Natural killer cell treated with Interleukin-12 subunit alpha and Interleukin-12 subunit beta and Interleukin-15 and Interleukin-18, amount 100 ng/mL, for 72 hours (primary cell): Measurements from ENCODE around the gene XRCC1. TPM values are rescaled to one million over a fixed set of nuclear protein-coding genes. Genes with fewer than 3 reads are reported as not detected.

Experiments
- ATAC-seq, 2 donors: fragments of 150-1000 bp; cut with Tn5 transposase in 1 of 2; sonication (Bioruptor Pico), chemical (Tn5 transposase) in 1 of 2; 2 replicates each; pipeline ENCODE4 v1.10.0; 2021
- DNase-seq: peaks from one replicate; pipeline ENCODE4 v3.0.0; 2022; ENCODE audit warnings: low spot score
- H3K27ac Mint-ChIP-seq, 2 donors: 1 replicate in 1 of 2; 2 replicates in 1 of 2; pipeline ENCODE4 v1.8.0; 2022; ENCODE audit warnings: mixed read lengths in 2 of 2, mild to moderate bottlenecking in 1 of 2, moderate library complexity in 1 of 2
- H3K27me3 Mint-ChIP-seq, 2 donors: 1 replicate in 1 of 2; 2 replicates in 1 of 2; pipeline ENCODE4 v1.8.0; 2022; ENCODE audit warnings: mixed read lengths in 2 of 2
- H3K36me3 Mint-ChIP-seq: one replicate; pipeline ENCODE4 v1.8.0; 2022; ENCODE audit warnings: mixed read lengths
- H3K4me1 Mint-ChIP-seq, 2 donors: 1 replicate in 1 of 2; 2 replicates in 1 of 2; pipeline ENCODE4 v1.8.0; 2022; ENCODE audit warnings: low read depth in 2 of 2, mixed read lengths in 2 of 2, mild to moderate bottlenecking in 1 of 2
- H3K4me3 Mint-ChIP-seq: one replicate; pipeline ENCODE4 v1.8.0; 2022; ENCODE audit warnings: mixed read lengths
- H3K9me3 Mint-ChIP-seq: 2 replicates; pipeline ENCODE4 v1.8.0; 2022; ENCODE audit warnings: mixed read lengths
- total RNA-seq, 2 donors: library from RNA; stranded (reverse); gene quantifications; one replicate each; pipeline ENCODE4 v1.2.3, GENCODE V29; 2022

XRCC1 gene
- total RNA-seq, 2 donors from 2014 or later, result 29.9 to 47.0 TPM

DNA sequence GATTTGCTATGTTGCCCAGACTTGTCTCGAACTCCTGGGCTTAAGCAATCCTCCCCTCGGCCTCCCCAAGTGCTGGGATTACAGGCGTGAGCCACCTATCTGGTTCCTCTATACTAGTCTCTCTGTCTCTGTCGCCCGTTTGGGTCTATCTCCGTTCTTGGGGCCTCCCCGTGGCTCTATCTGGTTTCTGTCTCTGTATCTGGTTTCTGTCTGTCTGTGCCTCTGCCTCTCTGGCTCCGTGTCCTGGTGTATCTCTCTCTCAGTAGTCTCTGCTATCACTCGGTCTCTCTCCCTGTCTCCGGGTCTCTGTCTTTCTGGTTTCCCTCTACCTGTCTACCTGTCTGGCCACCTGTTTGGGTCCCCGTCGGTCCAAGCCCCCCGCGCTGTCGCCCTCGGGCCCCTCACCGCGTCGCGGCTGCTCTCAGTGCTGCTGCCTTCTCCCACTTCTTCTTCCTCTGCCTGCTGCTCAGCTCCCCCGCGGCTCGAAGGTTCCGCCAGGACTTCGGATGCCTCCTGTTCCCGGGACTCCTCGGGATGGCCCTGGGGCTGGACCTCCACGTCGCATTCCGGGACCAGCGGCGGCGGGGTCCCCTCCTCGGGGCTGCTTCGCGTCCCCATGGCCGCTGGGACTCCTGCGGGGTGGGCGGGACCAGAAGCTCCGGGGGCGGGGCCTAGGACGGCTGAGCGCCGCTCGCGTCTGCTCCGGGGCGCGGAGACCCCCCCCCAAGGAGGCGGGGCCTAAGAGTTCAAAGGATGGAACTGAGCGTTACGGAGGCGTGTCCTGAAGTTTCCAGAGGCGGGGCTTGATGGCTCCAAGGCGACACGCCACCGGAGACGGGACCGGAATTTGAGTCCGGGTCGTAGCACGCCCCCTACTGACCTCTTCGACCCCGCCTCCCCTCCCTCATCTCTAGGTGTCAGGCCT lies 71.6 kb downstream of the XRCC1 start:
- peak overlapping the region; percentile 94 for H3K4me3 Mint-ChIP-seq
- H3K4me1 Mint-ChIP-seq, result peaks cover 22 to 24% of the 10 kb centered on the region in 2 donors
- peaks cover 1% of the 10 kb centered on the region for H3K36me3 Mint-ChIP-seq
- H3K9me3 Mint-ChIP-seq, result no peaks in the 10 kb centered on the region
- peak; percentile 97 for DNase-seq
- peak overlapping the region; percentile 84 to 87 for H3K27ac Mint-ChIP-seq
- ATAC-seq, result peak; percentile 98 to 99
- H3K27me3 Mint-ChIP-seq, result no peaks in the 10 kb centered on the region

DNA sequence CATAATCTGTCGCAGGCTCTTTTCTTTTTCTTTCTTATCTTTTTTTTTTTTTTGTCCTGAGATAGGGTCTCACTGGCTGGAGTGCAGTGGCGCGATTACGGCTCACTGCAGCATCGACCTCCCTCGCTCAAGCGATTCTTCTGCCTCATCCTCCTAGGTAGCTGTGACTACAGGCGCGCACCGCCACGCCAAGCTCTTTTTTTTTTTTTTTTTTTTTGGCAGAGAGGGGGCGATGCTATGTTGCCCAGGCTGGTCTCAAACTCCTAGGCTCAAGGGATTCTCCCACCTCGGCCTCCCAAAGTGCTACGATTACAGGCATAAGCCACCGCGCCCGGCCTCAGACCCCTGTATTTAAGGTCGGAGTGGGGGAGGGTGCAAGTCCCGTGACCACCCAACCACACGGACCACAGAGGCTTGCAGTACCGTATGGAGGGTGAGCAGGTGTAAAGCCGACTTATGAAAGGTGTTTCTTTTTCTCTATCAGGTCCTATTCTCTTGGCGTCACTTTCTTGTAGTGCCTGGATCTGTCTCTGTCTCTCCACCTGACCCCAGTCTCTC lies 72.8 kb downstream of the XRCC1 start:
- Mint-ChIP-seq H3K9me3 (no peaks in the 10 kb centered on the region), H3K4me3 (peak overlapping the region; percentile 94), H3K4me1 (peaks cover 22 to 24% of the 10 kb centered on the region in 2 donors), H3K27ac (peak overlapping the region in 1 of 2 donors; percentile 84), H3K27me3 (no peaks in the 10 kb centered on the region), H3K36me3 (no peaks in the 10 kb centered on the region)
- ATAC-seq (no peak), DNase-seq (no peak)

DNA sequence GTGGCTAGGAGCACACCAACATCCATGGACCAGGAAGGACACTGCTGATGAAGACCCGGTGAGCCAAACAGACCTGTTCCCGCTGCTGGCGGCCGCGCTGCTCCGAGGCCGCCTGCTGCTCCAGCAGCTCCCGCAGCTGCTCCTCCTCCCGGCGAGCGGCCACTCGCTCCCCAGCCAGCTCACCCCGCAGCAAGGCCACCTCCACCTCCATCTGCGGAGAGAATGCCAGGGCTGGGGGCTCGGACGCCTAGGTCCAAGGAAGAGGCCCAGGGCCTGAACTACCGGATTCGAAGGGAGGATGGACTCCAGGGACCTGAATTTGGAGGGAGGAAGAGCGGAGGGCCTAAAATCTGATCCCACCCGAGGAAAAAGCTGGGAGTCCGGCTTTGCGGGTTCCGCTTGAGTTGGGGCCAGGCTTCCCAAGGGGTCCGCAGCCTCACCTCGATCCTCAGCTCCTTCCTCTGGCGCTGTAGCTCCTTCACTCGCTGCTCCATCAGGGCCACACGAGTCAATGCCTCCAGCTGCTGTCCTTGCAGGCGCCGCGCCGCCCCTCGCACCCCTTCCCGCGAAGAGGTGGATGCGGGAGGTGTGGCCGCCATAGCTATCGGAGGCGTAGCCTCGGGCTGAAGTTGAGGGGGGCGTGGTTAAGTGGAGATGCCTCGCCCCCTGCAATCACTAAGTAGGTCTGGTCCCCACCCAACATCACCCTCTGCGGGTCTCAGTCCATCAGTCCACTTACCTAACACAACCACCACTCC lies 73.5 kb downstream of the XRCC1 start:
- no peaks in the 10 kb centered on the region for H3K9me3 Mint-ChIP-seq
- H3K36me3 Mint-ChIP-seq, result peaks cover 2% of the 10 kb centered on the region
- no peak overlapping the region for H3K27ac Mint-ChIP-seq
- DNase-seq (no peak), ATAC-seq (no peak)
- H3K4me1 Mint-ChIP-seq, result peaks cover 22 to 24% of the 10 kb centered on the region in 2 donors
- no peak overlapping the region for H3K4me3 Mint-ChIP-seq
- no peaks in the 10 kb centered on the region for H3K27me3 Mint-ChIP-seq

DNA sequence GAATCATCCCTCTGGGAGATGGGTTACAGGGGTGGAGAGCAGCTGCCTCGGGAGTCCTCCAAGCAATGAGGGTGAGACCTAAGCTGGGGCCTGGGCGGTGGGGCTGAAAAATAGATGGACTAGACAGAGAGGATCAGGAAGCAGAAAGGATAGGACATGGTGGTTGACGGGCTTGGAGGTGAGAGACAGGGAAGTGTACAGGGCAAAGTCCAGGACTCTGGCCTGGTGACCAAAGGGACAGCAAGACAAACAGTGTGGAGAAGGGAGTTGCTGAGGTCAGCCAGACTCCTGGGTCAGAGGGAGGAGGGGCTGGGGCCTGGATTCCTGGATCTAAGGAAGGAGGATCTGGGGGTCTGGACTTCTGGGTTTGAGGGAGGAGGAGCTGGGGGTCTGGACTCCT lies 76.3 kb downstream of the XRCC1 start:
- no peak for DNase-seq
- ATAC-seq, result no peak
- Mint-ChIP-seq H3K27ac (no peak overlapping the region), H3K36me3 (peaks cover 6% of the 10 kb centered on the region), H3K9me3 (no peaks in the 10 kb centered on the region), H3K4me1 (peaks cover 14 to 18% of the 10 kb centered on the region in 2 donors), H3K4me3 (no peak overlapping the region), H3K27me3 (no peaks in the 10 kb centered on the region)

DNA sequence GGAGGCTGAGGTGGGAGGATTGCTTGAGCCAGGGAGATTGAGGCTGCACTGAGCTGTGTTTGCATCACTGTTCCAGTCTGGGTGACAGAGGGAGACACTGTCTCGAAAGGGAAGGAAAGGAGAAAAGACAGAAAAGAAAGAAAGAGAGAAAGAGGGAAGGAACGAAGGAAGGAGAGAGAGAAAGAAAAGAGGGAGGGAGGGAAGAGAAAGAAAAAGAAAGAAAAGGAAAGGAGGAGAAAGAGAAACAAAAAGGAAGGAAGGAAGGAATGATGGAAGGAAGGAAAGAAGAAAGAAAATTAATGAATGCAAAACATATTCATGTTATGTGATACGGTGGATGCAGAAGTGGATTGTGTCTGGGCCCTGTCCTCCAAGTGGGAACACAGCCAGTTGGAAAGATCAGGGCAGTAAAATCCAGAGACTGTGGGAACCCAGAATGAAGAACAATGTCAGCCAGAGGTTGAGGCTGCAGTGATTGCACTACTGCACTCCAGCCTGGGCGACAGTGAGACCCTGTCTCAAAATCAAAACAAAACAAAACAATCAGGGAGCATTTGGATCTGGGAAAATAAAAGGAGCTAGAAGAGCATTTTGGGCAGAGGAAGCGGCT lies 77.0 kb downstream of the XRCC1 start:
- Mint-ChIP-seq H3K4me3 (no peak overlapping the region), H3K27me3 (no peaks in the 10 kb centered on the region), H3K4me1 (peaks cover 7 to 12% of the 10 kb centered on the region in 2 donors), H3K36me3 (peaks cover 6% of the 10 kb centered on the region), H3K27ac (peak overlapping the region in 1 of 2 donors; percentile 47), H3K9me3 (no peaks in the 10 kb centered on the region)
- DNase-seq, result no peak
- ATAC-seq, result no peak

DNA sequence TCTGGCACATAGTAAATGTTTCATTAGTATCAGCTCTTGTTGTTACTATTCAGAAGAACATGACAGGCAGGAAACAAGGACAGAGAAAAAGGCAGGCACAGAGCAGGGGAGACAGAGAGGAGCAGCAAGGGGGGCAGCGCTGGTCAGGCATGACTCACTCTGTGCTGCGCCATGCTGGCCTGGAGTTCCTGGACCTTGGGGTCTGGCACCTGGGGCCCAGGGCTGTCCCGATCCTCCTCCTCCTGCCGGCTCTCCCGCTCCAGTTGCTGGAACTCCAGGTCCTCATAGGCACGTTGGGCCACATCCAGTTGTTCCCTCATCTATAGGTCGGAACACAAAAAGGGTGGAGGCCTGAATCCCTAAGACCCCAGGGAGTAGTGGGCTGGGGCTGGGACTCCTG lies 78.4 kb downstream of the XRCC1 start:
- Mint-ChIP-seq H3K4me3 (no peak overlapping the region), H3K36me3 (peaks cover 6% of the 10 kb centered on the region), H3K9me3 (no peaks in the 10 kb centered on the region), H3K27ac (no peak overlapping the region), H3K4me1 (peaks cover 0 to 5% of the 10 kb centered on the region in 2 donors), H3K27me3 (no peaks in the 10 kb centered on the region)
- DNase-seq (no peak), ATAC-seq (no peak)

DNA sequence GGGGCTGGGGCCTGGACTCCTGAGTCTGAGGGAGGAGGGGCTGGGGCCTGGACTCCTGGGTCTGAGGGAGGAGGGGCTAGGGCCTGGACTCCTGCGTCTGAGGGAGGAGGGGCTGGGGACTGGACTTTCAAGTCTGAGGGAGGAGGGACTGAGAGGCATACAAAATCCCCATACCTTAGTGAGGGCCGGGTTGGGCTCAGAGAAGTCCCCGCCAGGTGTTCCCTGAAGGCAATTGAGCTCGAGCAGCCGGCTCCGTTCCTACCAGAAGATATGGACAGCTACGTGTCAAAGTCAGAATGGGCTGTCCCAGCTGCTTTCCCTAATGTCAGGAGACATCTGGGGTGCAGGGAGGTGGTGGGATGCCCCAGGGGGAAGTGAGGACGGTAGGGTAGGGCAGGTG lies 80.2 kb downstream of the XRCC1 start:
- Mint-ChIP-seq H3K27ac (no peak overlapping the region), H3K4me1 (peaks cover 0 to 3% of the 10 kb centered on the region in 2 donors), H3K27me3 (no peaks in the 10 kb centered on the region), H3K4me3 (no peak overlapping the region), H3K9me3 (no peaks in the 10 kb centered on the region), H3K36me3 (peaks cover 6% of the 10 kb centered on the region)
- DNase-seq (no peak), ATAC-seq (no peak)

Other genes with a start within 250 kb of the XRCC1 start
- not detected for gene CD177, start 221.8 kb downstream of the XRCC1 start, total RNA-seq
- not detected for gene TEX101, start 160.6 kb downstream of the XRCC1 start, total RNA-seq
- not detected for gene LYPD3, start 109.9 kb downstream of the XRCC1 start, total RNA-seq
- 10 to 100 TPM; 10.5 to 18.7 TPM for gene PHLDB3, start 70.8 kb downstream of the XRCC1 start, total RNA-seq
- 10 to 100 TPM; 41.7 to 70.4 TPM for gene ETHE1, start 48.3 kb downstream of the XRCC1 start, total RNA-seq
- 1 to 10 TPM; 1.4 to 1.9 TPM for gene ZNF575, start 42.3 kb downstream of the XRCC1 start, total RNA-seq
- gene PINLYP, start 274 bp upstream of the XRCC1 start, total RNA-seq, result 1 to 10 TPM; 2.7 to 6.2 TPM
- gene IRGQ, start 20.6 kb upstream of the XRCC1 start, total RNA-seq, result 10 to 100 TPM; 36.8 to 42.6 TPM
- 10 to 100 TPM; 19.5 to 22.3 TPM for gene ZNF576, start 21.1 kb upstream of the XRCC1 start, total RNA-seq
- 1 to 10 TPM; 1.1 to 1.8 TPM for gene SRRM5, start 36.6 kb upstream of the XRCC1 start, total RNA-seq
- gene ZNF428, start 44.1 kb upstream of the XRCC1 start, total RNA-seq, result 10 to 100 TPM; 24.9 to 25.3 TPM
- gene CADM4, start 64.3 kb upstream of the XRCC1 start, total RNA-seq, result under 1 TPM; 0.59 TPM
- gene PLAUR, start 94.6 kb upstream of the XRCC1 start, total RNA-seq, result 100 to 1,000 TPM in 1 of 2 donors, 10 to 100 TPM in 1; 83.6 to 172 TPM
- not detected for gene IRGC, start 140.5 kb upstream of the XRCC1 start, total RNA-seq
- 100 to 1,000 TPM in 1 of 2 donors, 10 to 100 TPM in 1; 89.4 to 103 TPM for gene SMG9, start 179.4 kb upstream of the XRCC1 start, total RNA-seq
- 100 to 1,000 TPM in 1 of 2 donors, 10 to 100 TPM in 1; 99.4 to 107 TPM for gene KCNN4, start 205.4 kb upstream of the XRCC1 start, total RNA-seq
- under 1 TPM in 1 of 2 donors, not detected in 1; 0.29 TPM for gene LYPD5, start 226.9 kb upstream of the XRCC1 start, total RNA-seq